GM19397 (cell line): Measurements from ENCODE around the gene TCF7.

Source experiments
- ATAC-seq: cut with Tn5 transposase; IDR thresholded peaks from one replicate; pipeline ENCODE4 v1.9.1; 2021; ENCODE audit warnings: mild to moderate bottlenecking, moderate library complexity; ENCODE audit not compliant: unreplicated experiment

TCF7 gene

DNA sequence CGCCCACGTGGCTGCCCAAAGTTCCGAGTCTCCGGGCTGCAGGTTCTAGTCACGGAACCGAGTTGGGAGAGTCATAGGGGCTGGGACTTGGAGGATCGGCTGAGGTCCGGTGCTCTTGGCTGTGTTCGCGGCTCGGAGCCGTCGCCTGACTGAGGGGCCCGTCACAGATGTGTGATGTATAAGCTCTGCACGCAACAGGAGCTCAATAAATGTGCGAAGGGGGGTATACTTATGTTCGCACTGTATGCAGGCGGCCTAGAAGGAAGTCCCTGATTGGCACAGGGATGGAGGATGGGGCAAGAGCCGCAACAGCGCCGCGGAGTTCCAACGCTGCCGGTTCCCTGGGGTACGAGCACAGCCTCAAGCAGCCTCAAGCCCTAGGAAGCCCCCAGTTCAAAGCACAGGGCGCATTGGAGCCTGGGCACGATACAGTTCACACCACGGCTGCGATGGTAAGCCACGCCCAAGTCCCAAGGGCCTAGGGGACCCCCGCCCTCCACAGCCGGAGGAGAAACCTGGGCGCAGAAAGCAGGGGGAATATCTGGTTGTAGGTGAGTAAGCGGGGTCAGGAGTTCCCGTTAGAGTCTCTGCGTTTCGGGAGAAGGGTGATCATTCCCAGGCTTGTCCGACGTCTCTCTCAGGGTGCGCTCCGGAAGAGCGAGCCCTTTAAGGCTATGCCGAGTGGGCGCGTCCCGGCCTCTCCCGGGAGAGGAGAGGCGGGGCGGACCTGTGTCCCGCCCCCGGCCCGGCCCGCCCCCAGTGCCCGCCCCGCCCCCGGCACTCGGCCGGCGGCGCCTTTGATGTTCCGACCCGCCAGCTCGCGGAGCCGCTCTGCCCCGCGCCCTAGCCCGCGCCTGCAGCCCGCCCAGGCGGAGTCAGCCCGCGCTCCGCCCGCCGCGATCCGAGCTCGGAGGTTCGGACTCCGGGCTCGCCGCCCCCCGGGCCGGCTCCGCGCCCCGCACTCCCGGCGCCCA, at the start of gene TCF7:
Gene TCF7 (plus strand): TSS at position 780 of the 974 bp plus-strand sequence. CDS start 226 bp downstream, outside the sequence.
- peak; percentile 84 for ATAC-seq

DNA sequence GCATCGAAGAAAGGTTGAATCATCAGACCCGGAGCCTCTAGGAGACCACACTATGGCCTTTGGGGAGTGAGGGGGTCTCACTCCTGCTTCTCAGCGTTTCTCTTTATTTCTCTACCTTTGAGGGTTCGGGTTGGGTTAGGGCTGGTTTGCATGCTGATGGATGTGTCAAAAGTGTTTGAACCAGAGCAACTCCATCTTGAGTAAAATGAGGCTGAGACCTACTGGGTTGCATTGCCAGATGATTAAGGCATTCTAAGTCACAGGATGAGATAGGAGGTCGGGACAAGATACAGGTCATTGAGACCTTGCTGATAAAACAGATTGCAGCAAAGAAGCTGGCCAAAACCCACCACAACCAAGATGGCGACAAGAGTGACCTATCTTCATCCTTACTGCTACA, 44.9 kb upstream of the TCF7 start:
- no peak for ATAC-seq

GRCh38 chr5:134070725-134071613, 43.5 kb upstream of the TCF7 start:
- ATAC-seq = peak; percentile 49

DNA sequence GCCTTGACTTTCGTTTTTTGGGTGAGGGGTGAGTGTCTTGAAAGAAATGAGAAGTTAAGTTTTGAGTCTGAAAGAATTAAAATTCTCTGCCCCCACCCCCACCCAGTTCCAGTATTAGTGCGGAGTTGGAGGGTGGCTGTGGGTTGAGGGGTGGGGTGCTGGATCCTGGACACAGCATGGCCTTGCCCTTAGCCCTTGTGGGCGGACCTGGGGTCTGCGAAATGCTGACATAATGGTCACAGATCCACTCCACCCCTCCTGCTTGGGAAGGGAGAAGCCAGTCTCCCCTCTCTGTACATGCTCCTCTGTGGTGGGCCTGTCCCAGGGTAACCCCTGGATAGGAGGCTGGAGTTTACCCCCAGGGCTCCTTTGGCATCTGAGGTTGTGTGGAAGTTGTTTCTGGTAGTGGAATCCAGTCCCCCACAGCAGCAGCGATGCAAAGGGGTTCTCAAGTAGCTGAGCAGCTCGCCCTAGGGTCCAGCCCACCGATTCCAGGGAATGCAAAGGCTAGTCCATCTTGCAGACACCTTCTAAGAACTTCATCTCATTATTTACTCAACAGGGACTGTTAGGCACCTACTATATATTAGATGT, 42.8 kb upstream of the TCF7 start:
- ATAC-seq = no peak

DNA sequence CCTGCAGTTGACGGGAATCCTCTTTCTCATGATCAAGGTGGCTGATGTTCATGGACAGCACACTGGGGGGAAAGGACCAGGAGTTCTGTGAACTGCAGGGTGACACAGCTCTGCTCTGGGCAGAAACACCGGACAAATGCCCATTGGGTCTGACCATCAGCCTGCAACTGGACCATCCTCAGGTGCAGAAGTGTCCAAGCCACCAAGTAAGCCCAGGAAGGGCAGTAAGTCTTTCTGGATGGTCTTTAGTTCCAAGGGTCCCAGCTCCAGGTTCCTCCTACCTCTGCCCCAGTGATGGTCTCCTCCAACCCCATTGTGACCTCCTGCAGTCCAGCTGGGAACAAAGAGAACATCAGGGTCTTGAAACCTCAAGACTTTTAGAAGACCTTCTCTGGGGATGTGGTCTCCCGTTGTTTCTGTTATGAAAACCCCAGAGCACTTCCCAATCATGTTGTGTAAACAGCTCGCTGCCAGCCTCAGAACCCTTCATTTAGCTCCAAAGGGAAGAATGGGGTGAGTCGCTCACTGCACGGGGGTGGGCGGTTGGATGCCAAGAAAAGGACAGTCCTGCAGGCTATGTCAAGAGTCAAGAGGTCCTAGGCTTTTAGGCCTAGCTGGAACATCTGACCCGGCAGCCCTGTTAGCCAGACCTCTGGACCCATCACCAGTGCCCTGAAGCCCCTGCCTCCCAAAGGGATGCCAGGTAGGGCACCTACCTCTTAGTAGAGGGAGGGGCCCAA, 41.8 kb upstream of the TCF7 start:
- ATAC-seq = no peak

GRCh38 chr5:134073404-134073803, 41.1 kb upstream of the TCF7 start:
- ATAC-seq = no peak

- no peak for ATAC-seq
These were observed 39.4 kb upstream of the TCF7 start for GRCh38 chr5:134075102-134075501.

- no peak for ATAC-seq
These were observed 36.4 kb upstream of the TCF7 start for GRCh38 chr5:134077926-134078580.

DNA sequence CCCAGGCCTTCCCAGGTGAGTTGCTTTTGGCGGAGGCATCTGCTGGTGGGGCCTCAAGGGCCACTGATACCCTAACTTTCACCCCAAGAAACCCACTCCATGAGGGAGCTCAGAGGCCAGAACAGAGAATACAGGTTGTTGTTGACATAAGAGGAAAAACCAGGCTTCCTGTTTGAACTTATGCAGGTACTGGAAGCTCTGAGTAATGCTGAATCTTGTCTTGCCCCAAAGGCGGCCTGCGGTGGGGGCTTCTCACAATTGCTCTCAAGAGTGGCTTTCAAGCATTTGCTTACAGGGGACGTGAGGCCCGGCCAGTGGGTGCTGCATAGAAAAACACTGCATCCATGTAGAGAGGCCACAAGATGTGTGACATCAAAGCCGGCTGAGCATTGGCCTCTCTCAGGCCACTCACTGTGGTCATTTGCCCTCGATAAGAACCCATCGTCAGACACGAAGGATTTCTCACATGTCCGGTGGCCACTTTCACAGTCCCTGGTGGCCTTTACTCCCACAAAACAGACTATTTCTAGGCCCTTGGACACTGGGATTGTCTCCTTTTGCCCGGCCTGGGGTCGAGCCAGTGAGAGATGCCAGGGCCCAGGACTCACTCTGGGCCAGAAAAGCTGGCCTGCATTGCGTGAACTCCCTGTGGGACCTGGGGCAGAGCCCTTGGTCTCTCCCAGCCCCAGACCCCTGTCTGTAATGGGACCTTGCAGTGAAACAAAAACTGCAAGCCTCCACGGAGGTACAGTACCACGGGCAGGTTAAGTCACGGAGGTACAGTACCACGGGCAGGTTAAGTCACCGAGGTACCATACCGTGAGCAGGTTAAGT, 34.5 kb upstream of the TCF7 start:
- ATAC-seq = no peak

GRCh38 chr5:134082264-134082992, 32.1 kb upstream of the TCF7 start:
- no peak for ATAC-seq

DNA sequence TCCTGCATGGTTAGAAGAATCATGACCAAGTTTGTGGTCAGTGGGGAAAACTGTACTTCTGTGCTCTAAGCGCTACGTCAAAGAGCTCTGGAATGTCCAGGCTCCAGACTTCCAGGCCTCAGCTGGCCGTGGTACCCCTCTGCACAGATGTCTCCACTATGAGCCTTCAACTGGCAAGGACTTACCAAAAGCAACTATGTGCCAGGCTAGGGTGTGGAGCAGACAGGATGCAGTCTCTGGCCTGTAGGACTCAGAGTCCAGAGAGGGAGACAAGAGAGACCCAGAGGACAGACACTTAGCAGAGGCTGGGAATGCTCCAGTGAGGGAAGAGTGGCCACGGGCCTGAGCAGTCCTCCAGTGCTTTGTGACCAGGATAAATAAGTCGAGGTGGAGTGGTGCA, 31.0 kb upstream of the TCF7 start:
- ATAC-seq = no peak

DNA sequence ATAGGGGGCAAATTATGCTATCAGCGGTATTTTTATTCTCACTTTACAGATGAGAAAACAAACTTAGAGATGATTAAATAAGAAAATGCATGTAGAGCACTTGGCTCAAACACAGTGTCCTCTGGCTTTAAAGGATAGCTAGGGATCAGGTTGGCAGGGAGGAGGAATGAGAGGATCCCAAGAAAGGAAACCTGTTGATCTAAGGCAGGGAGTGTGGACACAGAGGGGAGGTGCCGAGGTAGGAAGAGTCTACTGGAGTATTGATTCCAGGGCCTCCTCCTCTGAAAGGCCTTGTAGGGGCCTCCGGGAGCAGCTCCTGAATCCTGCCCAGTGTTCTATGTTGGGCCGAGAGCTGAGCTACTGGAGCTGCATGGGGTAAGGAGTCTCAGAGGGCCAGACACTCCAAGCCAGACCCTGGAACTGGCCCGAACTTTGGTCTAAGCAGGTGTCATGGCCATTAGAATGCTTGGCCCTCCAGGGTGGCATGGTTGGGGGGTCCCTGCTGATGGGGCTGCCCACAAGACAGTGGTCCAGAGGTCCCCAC, 30.4 kb upstream of the TCF7 start:
- no peak for ATAC-seq

GRCh38 chr5:134084570-134084969, 29.9 kb upstream of the TCF7 start:
- ATAC-seq = no peak

DNA sequence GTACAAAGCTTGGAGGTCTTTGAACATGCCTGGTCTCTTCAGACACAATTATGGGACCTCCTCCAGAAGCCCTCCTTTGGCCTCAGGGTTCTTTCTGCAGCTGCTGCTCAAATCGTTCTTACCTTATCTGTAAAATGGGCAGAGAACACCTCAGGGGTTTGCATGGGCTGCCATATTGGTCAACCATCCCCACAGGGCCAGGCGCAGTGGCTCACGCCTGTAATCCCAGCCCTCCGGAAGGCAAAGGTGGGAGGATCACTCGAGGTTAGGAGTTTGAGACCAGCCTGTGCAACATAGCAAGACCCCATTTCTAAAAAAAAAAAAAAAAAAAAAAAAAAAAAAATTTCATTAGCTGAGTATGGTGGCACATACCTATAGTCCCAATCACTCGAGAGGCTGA, 29.1 kb upstream of the TCF7 start:
- no peak for ATAC-seq

DNA sequence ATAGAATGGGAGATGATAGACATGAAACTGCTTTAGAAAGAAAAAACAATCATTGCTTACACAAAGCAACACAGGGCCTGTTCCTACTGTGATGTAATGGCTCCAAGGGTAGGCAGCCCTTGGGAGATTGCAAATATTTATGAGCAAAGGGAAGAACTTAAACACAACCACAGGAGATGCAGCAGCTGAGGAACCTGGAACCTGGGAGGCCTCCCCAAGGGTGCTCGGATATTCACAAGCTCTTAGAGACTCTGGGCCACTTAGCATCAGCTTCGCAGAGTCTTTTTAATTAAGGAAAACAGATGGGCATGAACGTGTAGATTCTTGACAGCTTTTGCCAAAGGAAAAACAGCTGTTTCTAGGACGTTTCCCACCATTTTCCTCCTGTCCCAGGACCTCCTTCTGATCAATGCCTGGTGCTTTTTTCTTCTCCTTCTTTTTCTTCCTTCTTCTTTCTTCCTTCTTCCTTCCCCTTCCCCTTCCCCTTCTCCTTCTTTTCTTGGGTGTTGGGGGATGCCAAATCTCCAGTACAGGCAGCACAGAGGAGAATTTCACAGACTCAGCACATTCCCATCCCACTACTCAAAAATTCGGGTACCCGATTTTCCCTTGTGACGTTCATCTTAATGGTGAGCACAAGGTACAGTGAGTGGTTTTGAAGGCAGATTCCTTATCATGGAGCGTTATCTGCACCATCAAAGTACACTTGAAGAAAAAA, 28.1 kb upstream of the TCF7 start:
- ATAC-seq = no peak

DNA sequence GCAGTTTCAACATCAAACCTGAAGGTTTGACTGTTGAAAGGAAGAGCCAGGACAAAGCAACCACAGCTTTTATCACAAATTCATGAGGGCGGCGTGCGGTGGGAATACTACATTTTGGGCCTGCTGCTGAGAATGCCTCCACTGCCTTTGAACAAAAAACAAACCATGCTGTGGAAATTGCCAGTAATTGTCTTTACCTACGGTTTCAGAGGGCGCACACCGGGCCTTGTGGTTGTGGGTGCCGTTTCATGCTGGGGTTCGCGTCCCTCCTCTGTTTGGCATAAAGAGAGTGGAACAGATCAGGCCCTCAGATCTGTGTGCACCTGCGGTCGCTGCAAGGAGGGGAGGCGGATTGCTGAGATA, 27.6 kb upstream of the TCF7 start:
- no peak for ATAC-seq

- no peak for ATAC-seq
These were observed 26.2 kb upstream of the TCF7 start for GRCh38 chr5:134088291-134088690.
